HG02840 (cell line): ENCODE measurements around the gene SLC4A7.
"Not testable (repeated sequence)": the region's sequence is repeated elsewhere in the genome, so short reads cannot be mapped to it uniquely, and the experiment has no call there.

Experiments
- ATAC-seq: cut with Tn5 transposase; IDR thresholded peaks from one replicate; pipeline ENCODE4 v1.9.1; 2021; ENCODE audit warnings: mild to moderate bottlenecking, moderate library complexity, moderate number of reproducible peaks; ENCODE audit not compliant: unreplicated experiment, low FRiP score

SLC4A7 gene

GRCh38 chr3:27328982-27329762, 155.0 kb downstream of the SLC4A7 start:
- not testable (repeated sequence) for ATAC-seq

GRCh38 chr3:27326629-27327545, 157.3 kb downstream of the SLC4A7 start:
- no peak for ATAC-seq

- ATAC-seq: no peak
Measured at GRCh38 chr3:27326202-27326601, 158.0 kb downstream of the SLC4A7 start.

GRCh38 chr3:27325419-27325818, 158.8 kb downstream of the SLC4A7 start:
- ATAC-seq: no peak

GRCh38 chr3:27324686-27325085, 159.5 kb downstream of the SLC4A7 start:
- ATAC-seq: no peak

GRCh38 chr3:27323087-27323570, 161.1 kb downstream of the SLC4A7 start:
- ATAC-seq: no peak
